HepG2 (cell line): ENCODE results near the gene PIK3R1. TPM values are rescaled to one million over a fixed set of nuclear protein-coding genes. Genes with fewer than 3 reads are reported as not detected.

Experiments
- ATAC-seq: fragments of 200-7000 bp; cut with Tn5 transposase; 3 replicates; pipeline ENCODE4 v1.9.1; 2020; ENCODE audit warnings: mild to moderate bottlenecking, moderate library complexity
- BruUV-seq: library from RNA; stranded (reverse); fragments of 400-500 nt; replicated peaks from 2 replicates; lab custom pipeline; 2021; lab: Mats Ljungman, UMichigan
- CTCF ChIA-PET: fragments of 300-600 bp; formaldehyde crosslinking; extraction: SDS; loops from one replicate; lab custom pipeline; 2021; ENCODE audit warnings: low total read pairs, inconsistent platforms, low intra/inter-chr PET ratio; lab: Yijun Ruan, JAX
- POLR2A ChIA-PET: fragments of 350-600 bp; sonication (Branson Sonifier 250); formaldehyde crosslinking; loops from one replicate; lab custom pipeline; 2020; ENCODE audit warnings: antibody characterized with exemption, inconsistent platforms; lab: Yijun Ruan, JAX
- DNase-seq: peaks from one replicate; pipeline ENCODE4 v3.0.0-alpha.2; 2015; ENCODE audit warnings: low spot score
- FAIRE-seq: peaks from 3 replicates; lab custom pipeline; 2011; peaks lifted over from hg19 to GRCh38; lab: Jason Lieb, UNC
- H2AFZ ChIP-seq: one replicate; pipeline ENCODE4 v1.6.1; 2011; ENCODE audit warnings: low read length, inconsistent platforms
- H3K27ac ChIP-seq: fragments of 300-600 bp; 3 replicates; pipeline ENCODE4 v1.8.0; 2011; ENCODE audit warnings: mixed run types, mild to moderate bottlenecking, mixed read lengths, low read length, inconsistent platforms; ENCODE audit not compliant: insufficient read depth; ENCODE audit errors: extremely low read length
- H3K27me3 ChIP-seq, 2 experiments: fragments of 200-600 bp in 1 of 2; 2 replicates in 1 of 2; 3 replicates in 1 of 2; pipeline versions ENCODE4 v1.6.0 to v1.8.0; 2011; ENCODE audit warnings: low read length in 2 of 2, mild to moderate bottlenecking in 2 of 2, moderate library complexity in 2 of 2, inconsistent platforms in 1 of 2; ENCODE audit not compliant: insufficient read depth in 2 of 2, control insufficient read depth in 1 of 2
- H3K36me3 ChIP-seq, 2 experiments: fragments of 200-600 bp in 1 of 2; replicated peaks in 1 of 2; 2 replicates in 1 of 2; 3 replicates in 1 of 2; pipeline versions ENCODE4 v1.5.1 to v1.8.0; 2011; ENCODE audit warnings: low read length in 2 of 2, inconsistent platforms in 1 of 2; ENCODE audit not compliant: insufficient read depth in 2 of 2, control insufficient read depth in 1 of 2
- H3K4me1 ChIP-seq: 2 replicates; pipeline ENCODE4 v1.5.1; 2012; ENCODE audit warnings: low read length, inconsistent platforms; ENCODE audit not compliant: insufficient read depth
- H3K4me2 ChIP-seq: 2 replicates; pipeline ENCODE4 v1.6.0; 2011; ENCODE audit warnings: low read depth, low read length, inconsistent platforms
- H3K4me3 ChIP-seq, 3 experiments: fragments of 200-600 bp in 1 of 3; sonication (generic), shearing (Covaris generic) in 1 of 3; replicated peaks in 1 of 3; 2 replicates each; pipeline ENCODE4 v1.5.1; 2011 to 2016; ENCODE audit warnings: low read length in 3 of 3, inconsistent platforms in 2 of 3, low read depth in 2 of 3, mild to moderate bottlenecking in 2 of 3, control low read depth in 1 of 3, mixed read lengths in 1 of 3; ENCODE audit not compliant: insufficient read depth in 1 of 3
- H3K79me2 ChIP-seq: one replicate; pipeline ENCODE4 v1.6.1; 2011; ENCODE audit warnings: low read length, inconsistent platforms; ENCODE audit not compliant: insufficient read depth
- H3K9ac ChIP-seq: 2 replicates; pipeline ENCODE4 v1.6.0; 2011; ENCODE audit warnings: mild to moderate bottlenecking, low read depth, low read length, inconsistent platforms; ENCODE audit not compliant: insufficient read depth
- H3K9me3 ChIP-seq: 2 replicates; pipeline ENCODE4 v1.5.1; 2012; ENCODE audit warnings: mild to moderate bottlenecking, low read length
- H4K20me1 ChIP-seq: 2 replicates; pipeline ENCODE4 v1.6.0; 2011; ENCODE audit warnings: inconsistent platforms, mild to moderate bottlenecking, low read length, moderate library complexity; ENCODE audit not compliant: insufficient read depth
- ATF7-NPFF ChIP-seq: sonication (generic); formaldehyde crosslinking; IDR thresholded peaks from 2 replicates; pipeline ENCODE4 v1.8.1; 2023; ENCODE audit warnings: mild to moderate bottlenecking, low read depth, missing genetic modification reagents, moderate library complexity
- ZNF3 ChIP-seq: IDR thresholded peaks from 2 replicates; pipeline ENCODE4 v1.7.0; 2017; ENCODE audit warnings: inconsistent platforms
- ZNF333 ChIP-seq: sonication (generic); formaldehyde crosslinking; IDR thresholded peaks from 2 replicates; pipeline ENCODE4 v1.4.0; 2020; ENCODE audit warnings: mild to moderate bottlenecking, missing genetic modification reagents, borderline replicate concordance
- ZNF34 ChIP-seq: sonication (generic); formaldehyde crosslinking; IDR thresholded peaks from 2 replicates; pipeline ENCODE4 v1.4.0; 2020; ENCODE audit warnings: mild to moderate bottlenecking, missing genetic modification reagents, borderline replicate concordance
- WGBS: methylation state at CpG from one replicate; pipeline ENCODE4 v1.1.6; 2017; ENCODE audit warnings: low lambda C conversion rate; 5-methylcytosine and 5-hydroxymethylcytosine counted together
- in situ Hi-C: cut with HindIII; loops from 2 replicates; pipeline ENCODE4 v1.10.0; 2017; ENCODE audit warnings: low pct_unique_long_range_greater_than_20kb; ENCODE audit not compliant: extremely low pct_ligation_motif_present
- intact Hi-C: fragments of 100-400 bp; cut with micrococcal nuclease; formaldehyde crosslinking; loops from one replicate; pipeline ENCODE4 v1.10.0; 2022; ENCODE audit not compliant: unreplicated experiment
- polyA plus RNA-seq, 8 experiments: library from polyadenylated mRNA; depleted of rRNA in 3 of 8; stranded (reverse) in 7 of 8; unstranded in 1 of 8; fragments of >200 nt; fragmentation: Illumina TruSeq in 4 of 8; extraction: Trizol in 4 of 8; gene quantifications; 2 replicates each; pipeline versions ENCODE4 v1.2.1 to v1.2.3, GENCODE V29; 2011 to 2016; ENCODE audit warnings: low read depth in 4 of 8, missing spikeins in 1 of 8, mixed read lengths in 1 of 8; ENCODE audit not compliant: insufficient read depth in 1 of 8
- total RNA-seq, 5 experiments: library from RNA; depleted of rRNA; stranded (reverse); fragments of >200 nt; fragmentation: Illumina TruSeq; extraction: Trizol; gene quantifications; 2 replicates each; pipeline ENCODE4 v1.2.3, GENCODE V29; 2016; ENCODE audit warnings: low read depth in 1 of 5
- TF ChIP-seq, protein P1 (sequence below): sonication (generic); formaldehyde crosslinking; IDR thresholded peaks from 2 replicates; pipeline ENCODE4 v1.4.0; 2020; ENCODE audit warnings: mild to moderate bottlenecking, low read depth, missing genetic modification reagents

PIK3R1 gene
- total and polyA plus RNA-seq, 2 of the 13 experiments (the other 11 are each of a cell fraction or from before 2014, with no cell fraction given): 8.4 to 21.3 TPM

- no peaks in the 10 kb centered on the region for H4K20me1 ChIP-seq
- no peaks in the 10 kb centered on the region for H3K9me3 ChIP-seq
- H3K79me2 ChIP-seq: no peaks in the 10 kb centered on the region
- FAIRE-seq (no peak), ATAC-seq (no peak)
- peak overlapping the region; percentile 35 for H3K4me2 ChIP-seq
- no peak overlapping the region for H3K9ac ChIP-seq
- no TSS peak for BruUV-seq
- peak overlapping the region; percentile 46 for H2AFZ ChIP-seq
- POLR2A ChIA-PET: no interaction called here
- in situ Hi-C loops: no loop called here
- H3K4me3 ChIP-seq: 0 out of 6 replicates have a peak overlapping the region, but pooled peaks of 1 of the 3 experiments have one; percentile 8
- H3K36me3 ChIP-seq: no peaks in the 10 kb centered on the region
- peaks cover 35% of the 10 kb centered on the region for H3K4me1 ChIP-seq
- CTCF ChIA-PET: no interaction called here
- 5% methylated on average over 1 of the region's 1 CpG for WGBS
- no peak for TF ChIP-seq ZNF34 (CRISPR knock-in tag)
- TF ChIP-seq, protein P1, sequence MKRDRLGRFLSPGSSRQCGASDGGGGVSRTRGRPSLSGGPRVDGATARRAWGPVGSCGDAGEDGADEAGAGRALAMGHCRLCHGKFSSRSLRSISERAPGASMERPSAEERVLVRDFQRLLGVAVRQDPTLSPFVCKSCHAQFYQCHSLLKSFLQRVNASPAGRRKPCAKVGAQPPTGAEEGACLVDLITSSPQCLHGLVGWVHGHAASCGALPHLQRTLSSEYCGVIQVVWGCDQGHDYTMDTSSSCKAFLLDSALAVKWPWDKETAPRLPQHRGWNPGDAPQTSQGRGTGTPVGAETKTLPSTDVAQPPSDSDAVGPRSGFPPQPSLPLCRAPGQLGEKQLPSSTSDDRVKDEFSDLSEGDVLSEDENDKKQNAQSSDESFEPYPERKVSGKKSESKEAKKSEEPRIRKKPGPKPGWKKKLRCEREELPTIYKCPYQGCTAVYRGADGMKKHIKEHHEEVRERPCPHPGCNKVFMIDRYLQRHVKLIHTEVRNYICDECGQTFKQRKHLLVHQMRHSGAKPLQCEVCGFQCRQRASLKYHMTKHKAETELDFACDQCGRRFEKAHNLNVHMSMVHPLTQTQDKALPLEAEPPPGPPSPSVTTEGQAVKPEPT (CRISPR knock-in tag): 0 out of 2 replicates have a peak, but pooled peaks have one; percentile 56
- no peak for TF ChIP-seq ATF7-NPFF (CRISPR knock-in tag)
- no peak for TF ChIP-seq ZNF333 (CRISPR knock-in tag)
- TF ChIP-seq ZNF3: no peak
- TF ChIP-seq, all 625 proteins: peak for 1
- H3K27me3 ChIP-seq: no peaks in the 10 kb centered on the region; a peak in 1 of 5 replicates
- intact Hi-C loops: no loop called here
- DNase-seq: no peak
- no peak overlapping the region for H3K27ac ChIP-seq
Observed at GRCh38 chr5:68169903-68170302, 45.7 kb upstream of the PIK3R1 start.
